HG03571 (cell line): ENCODE measurements around the gene ZNRF1.

Experiments
- ATAC-seq: cut with Tn5 transposase; IDR thresholded peaks from one replicate; pipeline ENCODE4 v1.9.1; 2021; ENCODE audit not compliant: unreplicated experiment

Gene ZNRF1

DNA sequence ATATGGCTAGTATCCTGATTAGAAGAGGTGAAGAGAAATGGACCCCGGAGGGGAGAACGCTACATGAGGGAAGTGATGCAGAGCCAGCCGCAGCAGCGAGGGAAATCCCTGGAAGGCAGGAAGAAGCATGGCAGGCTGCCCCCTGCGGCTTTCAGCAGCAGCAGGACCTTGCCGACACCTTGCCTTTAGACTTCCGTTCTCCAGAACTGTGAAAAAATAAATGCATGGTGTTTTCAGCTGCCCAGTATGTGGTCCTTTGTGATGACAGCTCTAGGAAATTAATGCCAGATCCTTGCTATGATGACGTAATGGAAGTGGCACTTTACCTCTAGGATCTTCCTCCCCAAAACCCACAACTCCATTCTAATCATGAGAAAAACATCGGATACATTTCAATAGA is 139.8 kb downstream of the ZNRF1 start:
- ATAC-seq, result no peak

DNA sequence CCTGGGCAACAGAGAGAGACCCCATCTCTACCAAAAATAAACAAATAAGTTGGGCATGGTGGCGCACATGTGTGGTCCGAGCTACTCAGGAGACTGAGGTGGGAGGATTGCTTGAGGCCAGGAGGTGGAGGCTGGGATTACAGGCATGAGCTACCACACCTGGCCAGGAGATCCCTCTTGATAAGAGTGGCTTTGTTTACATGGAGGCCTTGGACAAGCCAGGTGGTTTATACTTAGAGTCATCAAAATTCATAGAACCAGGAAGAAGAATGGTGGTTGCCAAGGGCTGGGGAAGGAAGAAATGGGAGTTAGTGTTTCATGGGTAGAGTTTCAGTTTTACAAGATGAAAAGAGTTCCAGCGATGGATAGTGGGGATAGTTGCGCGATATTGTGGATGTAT is 140.7 kb downstream of the ZNRF1 start:
- ATAC-seq, result no peak

DNA sequence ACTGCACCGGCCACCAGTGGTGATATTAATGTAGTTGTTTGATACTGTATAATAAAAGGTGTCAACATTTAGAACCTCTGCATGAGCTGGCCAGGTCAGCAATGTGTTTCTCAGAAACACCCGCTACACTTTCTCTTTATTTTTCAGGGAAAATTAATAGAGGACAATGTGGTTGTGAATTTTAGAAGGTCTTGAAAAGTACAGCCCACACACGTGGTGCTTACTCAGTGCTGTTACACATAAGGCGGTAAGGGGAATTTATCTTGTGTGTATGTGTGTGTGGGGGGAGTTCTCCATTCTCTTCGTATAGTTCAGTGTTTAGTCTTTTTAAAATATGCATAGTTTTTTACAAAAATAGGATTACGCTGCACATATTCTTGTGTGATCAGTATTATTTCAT is 145.1 kb downstream of the ZNRF1 start:
- ATAC-seq, result no peak

DNA sequence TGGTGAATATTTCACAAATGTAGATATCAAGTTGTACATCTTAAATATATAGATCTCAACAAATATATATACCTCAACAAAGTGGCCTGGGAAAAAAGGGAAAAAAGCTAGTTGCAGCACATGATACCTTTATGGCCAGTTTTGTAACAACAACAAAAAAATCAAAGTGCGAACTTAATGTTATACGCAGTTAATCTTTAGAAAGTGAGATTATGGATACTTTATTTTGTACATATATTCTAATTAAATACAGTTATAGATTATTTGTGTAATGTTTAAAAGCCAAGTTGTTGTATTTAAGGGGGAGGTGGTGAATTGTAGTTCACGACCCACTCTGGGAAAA is 149.1 kb downstream of the ZNRF1 start:
- ATAC-seq, result no peak

DNA sequence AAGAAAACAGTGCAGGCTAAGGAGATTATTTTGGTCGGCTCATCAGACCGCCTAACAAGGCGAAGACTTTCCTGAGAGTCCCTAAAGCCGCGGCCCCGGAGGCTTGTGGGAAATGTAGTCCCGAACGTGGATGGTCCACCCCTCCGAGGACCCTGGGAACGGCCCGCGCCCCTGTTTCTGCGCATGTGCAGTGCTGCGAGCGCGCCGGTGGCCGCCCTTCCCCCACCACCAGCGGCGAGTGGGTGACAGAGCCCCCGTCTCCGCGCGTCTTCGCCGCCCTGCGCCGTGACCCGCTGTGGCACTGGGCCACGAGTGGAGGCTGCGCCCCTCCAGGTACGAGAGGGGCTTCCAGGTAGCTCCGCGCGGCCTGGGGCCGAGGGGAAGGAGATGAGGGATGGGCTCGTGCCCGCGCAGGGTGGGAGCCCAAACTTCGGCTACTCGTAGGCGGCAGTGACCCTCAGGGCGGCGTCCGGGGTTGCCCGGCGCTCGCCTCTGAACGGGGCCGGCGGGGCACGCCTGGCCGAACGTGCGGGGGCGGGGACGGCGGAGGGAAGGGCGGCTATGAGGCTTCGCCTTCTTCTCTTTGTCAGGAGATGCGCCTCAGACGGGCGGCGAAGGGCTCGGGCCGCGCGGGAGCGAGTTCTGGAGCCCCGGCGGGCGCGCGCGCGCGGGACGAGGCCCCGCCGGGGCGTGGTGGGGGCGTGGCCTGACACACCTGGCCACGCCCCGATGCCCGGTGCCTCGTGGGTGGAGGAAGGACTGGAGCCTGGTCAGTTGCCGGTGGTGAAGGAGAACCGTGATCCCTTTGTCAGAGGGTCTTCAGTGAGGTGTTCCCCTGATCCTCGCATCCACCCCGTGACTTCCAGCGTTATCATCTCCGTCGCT is 149.7 kb downstream of the ZNRF1 start, which contains the start of gene ZFP1:
Gene ZFP1 (plus strand): TSS at position 214 of the 885 bp plus-strand sequence. CDS start 4,428 bp downstream, outside the sequence.
- peak; percentile 84 for ATAC-seq

DNA sequence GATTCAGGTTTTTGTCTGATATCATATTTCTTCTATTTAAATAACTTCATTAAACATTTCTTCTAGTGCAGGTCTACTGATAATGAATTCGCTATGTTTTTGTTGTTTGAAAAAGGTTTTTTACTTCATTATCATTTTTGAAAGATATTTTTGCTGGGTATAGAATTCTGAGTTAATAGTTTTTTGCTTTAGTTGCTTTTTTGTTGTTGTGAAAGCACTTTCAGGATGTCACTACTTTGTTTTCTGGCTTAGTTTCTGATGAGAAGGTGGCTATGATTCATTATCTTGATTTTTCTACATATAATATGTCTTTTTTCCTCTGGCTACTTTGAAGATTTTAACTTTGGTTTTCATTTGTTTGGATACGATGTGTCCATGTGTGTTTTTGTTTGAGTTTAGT is 153.0 kb downstream of the ZNRF1 start:
- no peak for ATAC-seq

DNA sequence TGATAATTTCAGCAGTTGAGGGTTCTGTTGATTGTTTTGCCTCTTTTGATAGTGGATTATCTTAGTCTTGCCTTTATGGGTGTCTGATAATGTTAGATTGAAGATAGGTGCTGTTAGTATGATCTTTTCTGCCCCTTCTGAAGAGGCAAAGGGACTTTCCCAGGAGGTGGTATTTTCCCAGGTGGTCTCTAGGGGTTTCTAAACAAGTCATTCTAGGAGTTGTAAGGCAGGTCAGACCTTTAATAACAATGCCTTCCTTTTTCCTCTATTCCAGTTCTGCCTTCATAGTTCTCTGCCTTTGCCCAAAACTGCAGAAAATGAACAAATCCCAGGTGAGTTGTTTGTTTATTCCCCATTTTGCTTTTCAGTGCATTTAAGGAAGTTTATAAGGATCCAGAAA is 153.8 kb downstream of the ZNRF1 start:
- no peak for ATAC-seq

DNA sequence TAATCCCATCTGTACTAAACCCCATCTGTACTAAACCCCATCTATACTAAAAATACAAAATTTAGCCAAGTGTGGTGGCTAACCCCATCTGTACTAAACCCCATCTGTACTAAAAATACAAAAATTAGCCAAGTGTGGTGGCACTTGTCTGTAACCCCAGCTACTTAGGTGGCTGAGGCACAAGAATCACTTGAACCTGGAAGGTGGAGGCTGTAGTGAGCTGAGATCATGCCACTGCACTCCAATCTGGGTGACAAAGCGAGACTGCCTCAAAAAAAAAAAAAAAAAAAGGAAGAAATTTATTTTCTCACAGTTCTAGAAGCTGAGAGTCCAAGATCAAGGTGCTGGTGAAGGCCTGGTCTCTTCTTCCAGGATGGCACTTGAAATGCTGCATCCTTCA is 161.6 kb downstream of the ZNRF1 start:
- no peak for ATAC-seq
